Effector memory CD4-positive, alpha-beta T cell (primary cell): Measurements from ENCODE around the gene ZC3H6.

Experiments used
- DNase-seq, 3 donors: peaks; one replicate each; pipeline ENCODE4 v3.0.0-alpha.2; 2020
- H3K27ac ChIP-seq: 2 replicates; pipeline ENCODE4 v1.7.0; 2013; ENCODE audit warnings: mild to moderate bottlenecking, low read length, moderate library complexity; ENCODE audit not compliant: insufficient read depth, poor library complexity, severe bottlenecking
- H3K27me3 ChIP-seq: replicated peaks from 2 replicates; pipeline ENCODE4 v1.7.0; 2013; ENCODE audit warnings: mild to moderate bottlenecking, low read length; ENCODE audit not compliant: insufficient read depth, control insufficient read depth, poor library complexity, severe bottlenecking
- H3K36me3 ChIP-seq: 2 replicates; pipeline ENCODE4 v1.7.0; 2013; ENCODE audit warnings: mild to moderate bottlenecking, low read length, moderate library complexity; ENCODE audit not compliant: control insufficient read depth, insufficient read depth
- H3K4me1 ChIP-seq: 2 replicates; pipeline ENCODE4 v1.7.0; 2013; ENCODE audit warnings: low read length, mild to moderate bottlenecking; ENCODE audit not compliant: control insufficient read depth, insufficient read depth, poor library complexity, severe bottlenecking
- H3K4me3 ChIP-seq: 2 replicates; pipeline ENCODE4 v1.7.0; 2013; ENCODE audit warnings: low read length, low read depth, mild to moderate bottlenecking; ENCODE audit not compliant: insufficient read depth, poor library complexity, severe bottlenecking
- H3K9me3 ChIP-seq: 2 replicates; pipeline ENCODE4 v1.7.0; 2013; ENCODE audit warnings: mild to moderate bottlenecking, low read length, moderate library complexity; ENCODE audit not compliant: control insufficient read depth

Gene ZC3H6

DNA sequence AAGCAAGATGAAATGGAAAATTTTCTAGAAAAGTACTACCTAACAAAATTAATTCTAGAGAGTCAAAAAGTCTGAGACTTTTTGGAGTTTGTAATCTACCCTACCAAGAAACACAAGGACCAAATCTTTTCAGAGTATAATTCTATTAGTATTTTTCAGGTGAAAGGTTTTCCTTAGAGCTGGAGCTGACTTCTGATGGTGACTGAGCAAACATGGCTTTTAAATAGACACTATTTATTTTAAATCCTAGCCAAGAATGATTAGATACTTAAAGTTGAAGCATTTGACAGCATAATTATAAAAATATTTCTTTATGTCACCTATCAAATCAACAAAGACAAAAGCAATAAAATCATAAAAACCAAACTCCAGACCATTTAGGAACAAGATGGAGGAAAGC lies 26.6 kb downstream of the ZC3H6 start:
- H3K27ac ChIP-seq: no peak overlapping the region
- H3K9me3 ChIP-seq: no peaks in the 10 kb centered on the region
- no peaks in the 10 kb centered on the region for H3K4me1 ChIP-seq
- H3K27me3 ChIP-seq: no peaks in the 10 kb centered on the region
- no peak overlapping the region for H3K4me3 ChIP-seq
- DNase-seq: no peak
- H3K36me3 ChIP-seq: peaks cover 13% of the 10 kb centered on the region

DNA sequence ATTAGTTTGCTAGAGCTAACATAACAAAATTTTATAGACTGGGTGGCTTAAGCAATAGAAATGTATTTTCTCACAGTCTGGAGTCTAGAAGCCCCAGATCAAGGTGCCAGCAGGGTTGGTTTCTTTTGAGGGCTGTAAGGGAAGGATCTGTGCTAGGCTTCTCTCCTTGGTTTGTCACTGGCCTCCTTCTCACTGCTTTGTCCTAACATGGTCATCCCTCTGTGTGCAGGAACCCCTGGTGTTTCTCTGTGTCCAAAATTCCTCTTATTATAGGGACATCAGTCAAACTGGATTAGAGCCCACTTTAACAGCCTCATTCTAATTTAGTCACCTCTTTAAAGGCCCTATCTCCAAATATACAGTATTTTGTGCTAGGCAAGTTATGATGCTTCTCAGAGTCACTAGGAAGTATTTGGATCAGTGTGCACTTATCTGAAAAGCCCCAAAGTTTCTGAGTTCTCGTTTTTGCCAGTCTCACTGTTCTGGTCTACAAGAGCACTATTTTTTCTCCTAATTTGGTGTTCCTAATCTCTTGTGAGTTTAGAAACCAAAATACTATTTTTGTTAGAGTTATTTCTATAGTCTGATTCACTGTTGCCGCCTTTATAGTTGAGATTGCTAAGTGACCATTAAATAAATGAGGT lies 29.0 kb downstream of the ZC3H6 start:
- Histone ChIP-seq H3K4me1 (no peaks in the 10 kb centered on the region), H3K4me3 (no peak overlapping the region), H3K27ac (no peak overlapping the region), H3K27me3 (no peaks in the 10 kb centered on the region), H3K36me3 (peaks cover 13% of the 10 kb centered on the region), H3K9me3 (no peaks in the 10 kb centered on the region)
- DNase-seq: no peak

DNA sequence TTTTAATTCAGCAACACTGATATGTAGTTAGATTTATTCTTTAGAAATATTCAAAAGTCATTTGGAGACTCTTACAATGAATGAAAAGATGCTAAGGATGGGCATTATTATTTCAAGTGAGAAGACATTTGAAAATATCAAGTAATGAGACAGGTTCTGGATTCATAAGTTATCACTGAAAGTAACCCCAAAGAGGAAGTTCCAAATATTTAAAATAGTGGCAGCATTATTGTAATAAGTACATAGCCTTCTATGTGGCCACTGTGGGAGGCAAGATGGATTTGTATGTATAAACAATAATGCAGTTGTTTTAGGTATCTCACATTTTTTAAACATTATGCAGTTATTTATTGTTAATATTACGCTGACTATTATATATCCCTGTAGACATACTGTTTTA lies 29.7 kb downstream of the ZC3H6 start:
- peaks cover 13% of the 10 kb centered on the region for H3K36me3 ChIP-seq
- H3K27me3 ChIP-seq: no peaks in the 10 kb centered on the region
- DNase-seq: no peak
- no peaks in the 10 kb centered on the region for H3K9me3 ChIP-seq
- no peak overlapping the region for H3K4me3 ChIP-seq
- no peak overlapping the region for H3K27ac ChIP-seq
- no peaks in the 10 kb centered on the region for H3K4me1 ChIP-seq

DNA sequence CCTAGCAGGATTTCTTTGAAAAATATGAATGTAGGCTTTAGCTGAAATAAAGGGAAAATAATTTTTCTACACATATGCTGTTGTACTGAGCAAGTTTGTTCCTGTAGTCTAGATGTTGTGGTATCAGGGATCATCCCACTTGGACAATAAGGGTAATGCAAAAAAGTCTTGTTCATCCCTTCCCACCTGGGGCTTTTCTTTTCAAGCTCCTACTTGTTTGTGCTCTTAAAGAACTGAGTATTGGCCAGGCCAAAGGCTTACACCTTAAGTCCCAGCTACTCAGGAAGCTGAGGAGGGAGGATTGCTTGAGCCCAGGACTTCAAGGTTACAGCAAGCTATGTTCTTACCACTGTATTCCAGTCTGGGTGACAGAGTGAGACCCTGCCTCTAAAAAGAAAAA lies 35.5 kb downstream of the ZC3H6 start:
- no peak for DNase-seq
- peaks cover 4% of the 10 kb centered on the region for H3K36me3 ChIP-seq
- no peaks in the 10 kb centered on the region for H3K27me3 ChIP-seq
- no peaks in the 10 kb centered on the region for H3K9me3 ChIP-seq
- H3K4me3 ChIP-seq: no peak overlapping the region
- no peak overlapping the region for H3K27ac ChIP-seq
- H3K4me1 ChIP-seq: no peaks in the 10 kb centered on the region

DNA sequence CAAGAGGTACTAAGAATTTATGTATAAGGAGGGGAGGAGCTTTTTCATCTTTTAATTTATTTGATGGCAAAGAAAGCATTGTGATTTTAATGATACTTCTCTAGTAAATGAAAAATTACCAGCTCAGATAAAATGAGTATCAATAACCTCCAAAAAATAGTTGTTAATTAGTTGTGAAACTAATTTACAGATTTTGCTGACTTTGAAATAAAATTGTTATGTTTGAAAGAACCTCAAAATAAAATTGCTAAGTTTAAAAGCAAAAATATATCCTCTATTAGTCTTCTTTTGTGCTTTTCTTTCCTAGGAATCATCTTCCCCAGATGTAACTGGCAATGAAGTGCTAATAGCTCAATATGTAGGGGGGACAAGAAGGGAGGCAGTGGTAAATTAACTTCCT lies 36.5 kb downstream of the ZC3H6 start:
- no peak for DNase-seq
- Histone ChIP-seq H3K4me3 (no peak overlapping the region), H3K36me3 (peaks cover 4% of the 10 kb centered on the region), H3K27ac (no peak overlapping the region), H3K9me3 (no peaks in the 10 kb centered on the region), H3K4me1 (no peaks in the 10 kb centered on the region), H3K27me3 (no peaks in the 10 kb centered on the region)

DNA sequence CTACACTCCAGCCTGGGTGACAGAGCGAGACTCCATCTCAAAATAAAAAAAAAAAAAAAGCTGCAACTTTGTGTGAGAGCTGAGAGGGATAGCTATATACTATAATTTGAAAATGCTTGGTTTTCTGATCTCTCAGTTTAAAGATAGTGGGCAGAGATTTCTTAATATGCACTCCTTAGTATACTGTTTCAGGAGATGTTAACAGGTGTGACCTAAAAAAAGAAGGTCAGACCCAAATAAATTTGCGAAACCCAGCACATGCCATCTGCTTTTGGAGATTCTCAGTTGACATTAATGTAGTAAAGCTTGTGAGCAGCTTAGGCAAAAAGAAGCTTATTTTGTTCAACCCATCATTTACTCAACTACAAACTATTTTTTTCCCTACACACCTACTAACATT lies 37.4 kb downstream of the ZC3H6 start:
- no peak overlapping the region for H3K4me3 ChIP-seq
- no peak for DNase-seq
- peaks cover 4% of the 10 kb centered on the region for H3K36me3 ChIP-seq
- no peaks in the 10 kb centered on the region for H3K27me3 ChIP-seq
- no peaks in the 10 kb centered on the region for H3K4me1 ChIP-seq
- H3K9me3 ChIP-seq: no peaks in the 10 kb centered on the region
- H3K27ac ChIP-seq: no peak overlapping the region

DNA sequence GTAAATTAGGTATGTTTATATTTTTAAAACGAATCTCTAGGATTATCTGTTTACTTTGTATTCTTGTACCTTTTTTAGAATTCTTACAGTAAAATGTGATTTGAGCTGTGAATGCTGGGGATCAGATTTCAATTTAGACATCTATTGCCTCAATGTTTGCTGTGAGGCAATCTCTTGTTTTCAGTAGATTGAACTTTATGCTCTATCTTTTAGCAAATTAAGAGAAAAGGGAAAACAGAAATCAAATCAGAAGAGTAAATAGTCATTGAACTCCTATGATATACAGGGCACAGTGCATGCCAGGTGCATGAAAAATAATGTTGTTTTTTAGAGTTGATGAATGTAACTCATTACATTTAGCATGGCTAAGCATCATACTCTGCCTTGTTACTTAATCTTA lies 39.5 kb downstream of the ZC3H6 start:
- H3K9me3 ChIP-seq: no peaks in the 10 kb centered on the region
- peaks cover 4% of the 10 kb centered on the region for H3K36me3 ChIP-seq
- no peaks in the 10 kb centered on the region for H3K4me1 ChIP-seq
- no peak overlapping the region for H3K27ac ChIP-seq
- no peak overlapping the region for H3K4me3 ChIP-seq
- no peaks in the 10 kb centered on the region for H3K27me3 ChIP-seq
- no peak for DNase-seq

DNA sequence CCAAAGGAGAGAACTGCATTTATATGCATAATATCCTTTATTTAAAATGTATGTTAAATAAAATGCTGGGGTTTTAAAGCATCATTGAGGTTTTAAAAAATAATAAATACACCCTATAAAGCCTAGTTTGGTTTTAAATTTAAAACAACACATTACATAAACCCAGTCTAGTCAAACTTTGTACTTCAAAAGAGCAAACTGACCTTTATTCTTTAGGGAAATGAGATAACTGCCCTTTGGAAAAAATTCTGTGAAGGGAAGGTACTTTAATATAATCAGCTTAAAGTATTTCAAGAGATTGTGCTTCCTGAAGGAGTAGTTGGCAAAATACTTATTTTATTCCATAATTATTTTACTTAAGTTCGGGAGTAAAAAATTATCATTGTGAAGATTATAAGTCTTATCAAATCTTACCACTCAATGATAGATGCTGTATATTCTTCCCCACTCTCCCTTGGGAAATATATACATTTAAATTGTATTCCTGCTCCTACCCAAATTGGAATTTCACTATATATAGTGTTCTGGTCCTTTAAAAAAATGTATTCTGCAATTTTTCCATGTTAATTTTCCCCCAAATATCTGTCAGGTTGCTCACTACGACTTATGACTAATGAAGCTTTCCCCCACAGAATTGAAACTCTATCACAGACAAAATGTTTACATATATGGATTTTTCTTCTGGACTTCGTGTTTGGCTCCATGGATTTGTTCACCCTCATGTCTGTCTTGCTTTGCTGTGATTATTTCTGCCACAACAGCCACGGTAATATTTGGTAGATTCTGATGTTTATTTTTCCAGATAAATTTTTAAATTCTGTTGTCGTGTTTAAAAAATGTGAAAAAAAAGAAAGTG lies 42.1 kb downstream of the ZC3H6 start:
- DNase-seq: no peak
- no peaks in the 10 kb centered on the region for H3K27me3 ChIP-seq
- peaks cover 4% of the 10 kb centered on the region for H3K36me3 ChIP-seq
- no peaks in the 10 kb centered on the region for H3K9me3 ChIP-seq
- no peak overlapping the region for H3K27ac ChIP-seq
- H3K4me1 ChIP-seq: no peaks in the 10 kb centered on the region
- H3K4me3 ChIP-seq: no peak overlapping the region

DNA sequence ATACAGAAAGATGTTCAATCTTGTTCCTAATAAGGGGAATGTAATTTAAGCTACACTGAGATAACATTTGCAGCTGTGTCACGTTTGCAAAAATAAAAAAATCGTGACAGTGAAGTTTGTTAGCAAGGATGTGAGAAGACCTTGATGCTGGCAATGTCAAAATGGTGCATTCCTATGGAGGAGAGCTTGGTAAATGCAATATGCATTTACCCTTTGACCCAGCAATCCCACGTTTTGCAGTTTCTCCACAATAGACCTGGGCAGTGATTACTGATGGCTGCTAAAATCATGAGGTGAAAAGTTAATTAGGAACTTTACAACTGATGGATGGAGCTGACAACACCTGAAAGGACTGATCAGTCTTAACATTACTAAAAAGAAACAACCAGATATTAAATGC lies 43.1 kb downstream of the ZC3H6 start:
- Histone ChIP-seq H3K4me1 (no peaks in the 10 kb centered on the region), H3K36me3 (peaks cover 4% of the 10 kb centered on the region), H3K9me3 (no peaks in the 10 kb centered on the region), H3K27ac (no peak overlapping the region), H3K4me3 (no peak overlapping the region), H3K27me3 (no peaks in the 10 kb centered on the region)
- DNase-seq: no peak
